Lower leg skin (tissue), 4 donors: ENCODE data around the gene KCNB1. TPM values are rescaled to one million over a fixed set of nuclear protein-coding genes. Genes with fewer than 3 reads are reported as not detected.

Experiments
- DNase-seq, 2 donors: peaks; one replicate each; pipeline ENCODE4 v3.0.0-alpha.2; 2019; ENCODE audit warnings: low spot score in 2 of 2
- H3K4me3 ChIP-seq: fragments of 200-600 bp; sonication (generic); 2 replicates; pipeline ENCODE4 v1.5.1; 2017; ENCODE audit warnings: mild to moderate bottlenecking, low read depth; ENCODE audit not compliant: poor library complexity, severe bottlenecking
- CTCF ChIP-seq, 3 donors: fragments of 450-650 bp; IDR thresholded peaks; one replicate each; pipeline ENCODE4 v1.5.1; 2016; ENCODE audit warnings: antibody characterized with exemption in 3 of 3, mild to moderate bottlenecking in 3 of 3, moderate library complexity in 2 of 3
- POLR2A ChIP-seq, 2 donors: fragments of 450-650 bp; IDR thresholded peaks; one replicate each; pipeline ENCODE4 v1.6.1; 2016 to 2017; ENCODE audit warnings: antibody characterized with exemption in 2 of 2, mild to moderate bottlenecking in 1 of 2, moderate library complexity in 1 of 2
- WGBS, 2 donors: methylation state at CpG; one replicate each; pipeline ENCODE4 v1.1.5; 2018; 5-methylcytosine and 5-hydroxymethylcytosine counted together
- intact Hi-C: fragments of 100-400 bp; cut with DNase I; formaldehyde crosslinking; loops from one replicate; pipeline ENCODE4 v1.15.0; 2023; ENCODE audit warnings: low total_unique reads
- total RNA-seq, 4 donors: library from RNA; depleted of rRNA; stranded (reverse); fragments of >200 nt; gene quantifications; one replicate each; pipeline ENCODE4 v1.1.0, GENCODE V29; 2016

KCNB1 gene
- total RNA-seq, 4 donors from 2014 or later = 0.30 to 5.2 (median 0.81) TPM

GRCh38 chr20:49446808-49447207 lies 35.7 kb downstream of the KCNB1 start:
- TF ChIP-seq POLR2A (IDR thresholded peaks at IDR 0.05) (no peak), CTCF (IDR thresholded peaks at IDR 0.05) (no peak)
- intact Hi-C loops = no loop called here
- WGBS, 2 donors = 15 to 31% methylated on average over 4 to 5 of the region's 5 CpGs
- no peak overlapping the region for H3K4me3 ChIP-seq
- DNase-seq = peak; percentile 34 to 91

GRCh38 chr20:49446080-49446479 lies 36.4 kb downstream of the KCNB1 start:
- DNase-seq = no peak
- no peak overlapping the region for H3K4me3 ChIP-seq
- no peak for TF ChIP-seq CTCF (IDR thresholded peaks at IDR 0.05)
- TF ChIP-seq POLR2A (IDR thresholded peaks at IDR 0.05) = no peak
- WGBS, 2 donors = 90 to 92% methylated on average over 3 of the region's 3 CpGs
- intact Hi-C loops = no loop called here

- H3K4me3 ChIP-seq = no peak overlapping the region
- intact Hi-C loops = no loop called here
- 27 to 42% methylated on average over 5 of the region's 5 CpGs for WGBS, 2 donors
- no peak for TF ChIP-seq POLR2A (IDR thresholded peaks at IDR 0.05)
- no peak for TF ChIP-seq CTCF (IDR thresholded peaks at IDR 0.05)
- DNase-seq = no peak
Measured at GRCh38 chr20:49445176-49445575, 37.3 kb downstream of the KCNB1 start.

GRCh38 chr20:49444553-49444990 lies 37.9 kb downstream of the KCNB1 start:
- DNase-seq = no peak
- TF ChIP-seq CTCF (IDR thresholded peaks at IDR 0.05) (no peak), POLR2A (IDR thresholded peaks at IDR 0.05) (no peak)
- intact Hi-C loops = no loop called here
- H3K4me3 ChIP-seq = no peak overlapping the region
- 89 to 90% methylated on average over 1 of the region's 1 CpG for WGBS, 2 donors

GRCh38 chr20:49437057-49437456 lies 45.4 kb downstream of the KCNB1 start:
- 70 to 86% methylated on average over 3 of the region's 3 CpGs for WGBS, 2 donors
- intact Hi-C loops = no loop called here
- no peak for DNase-seq
- H3K4me3 ChIP-seq = no peak overlapping the region
- TF ChIP-seq POLR2A (IDR thresholded peaks at IDR 0.05) = no peak
- TF ChIP-seq CTCF (IDR thresholded peaks at IDR 0.05) = no peak

- TF ChIP-seq POLR2A (IDR thresholded peaks at IDR 0.05) (no peak), CTCF (IDR thresholded peaks at IDR 0.05) (no peak)
- no peak for DNase-seq
- H3K4me3 ChIP-seq = no peak overlapping the region
- intact Hi-C loops = no loop called here
- WGBS, 2 donors = 79 to 92% methylated on average over 5 of the region's 5 CpGs
Measured at GRCh38 chr20:49435639-49436038, 46.8 kb downstream of the KCNB1 start.
